NB4 (cell line): ENCODE results near the gene AGFG1.

Source experiments
- CTCF ChIP-seq: IDR thresholded peaks from one replicate; pipeline ENCODE4 v1.5.1; 2012; ENCODE audit warnings: low read depth, low read length
- POLR2A ChIP-seq: IDR thresholded peaks from 2 replicates; pipeline ENCODE4 v1.6.1; 2011; ENCODE audit warnings: mild to moderate bottlenecking; ENCODE audit not compliant: insufficient read length; ENCODE audit errors: extremely low read depth
- TF ChIP-seq, protein P1 (sequence below): IDR thresholded peaks from 2 replicates; pipeline ENCODE4 v1.6.1; 2011; ENCODE audit warnings: low read depth, low read length

DNA sequence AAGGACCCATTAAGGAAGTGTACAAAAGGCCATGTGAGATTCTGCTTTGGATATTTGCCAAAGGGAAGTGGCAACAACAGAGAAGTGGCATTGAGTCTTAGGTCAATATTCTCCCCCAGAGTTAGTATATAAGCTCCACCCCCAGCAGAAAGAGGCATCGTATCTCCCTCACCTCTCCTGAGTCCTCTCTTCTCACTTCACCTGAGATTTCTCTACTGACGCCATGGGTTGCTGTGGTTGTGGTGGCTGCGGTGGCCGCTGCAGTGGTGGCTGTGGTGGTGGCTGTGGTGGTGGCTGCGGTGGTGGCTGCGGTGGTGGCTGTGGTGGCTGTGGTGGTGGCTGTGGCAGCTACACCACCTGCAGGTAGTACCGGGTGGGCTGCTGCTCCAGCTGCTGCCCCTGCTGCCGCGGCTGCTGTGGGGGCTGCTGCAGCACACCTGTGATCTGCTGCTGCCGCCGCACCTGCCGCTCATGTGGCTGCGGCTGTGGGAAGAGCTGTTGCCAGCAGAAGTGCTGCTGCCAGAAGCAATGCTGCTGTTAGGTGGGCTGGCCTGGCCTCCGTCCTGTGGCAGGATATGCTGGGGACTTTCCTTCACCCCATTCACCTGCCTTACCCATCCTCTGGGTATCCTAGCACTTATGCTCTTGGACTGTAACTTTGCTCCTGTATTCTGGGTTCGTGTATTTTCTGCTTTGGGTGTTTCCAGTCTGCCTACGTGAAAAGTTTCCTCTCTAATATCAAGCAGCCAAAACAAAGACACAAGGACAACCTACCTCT, 136.8 kb downstream of the AGFG1 start:
- TF ChIP-seq CTCF (no peak), POLR2A (no peak)
- TF ChIP-seq, protein P1, sequence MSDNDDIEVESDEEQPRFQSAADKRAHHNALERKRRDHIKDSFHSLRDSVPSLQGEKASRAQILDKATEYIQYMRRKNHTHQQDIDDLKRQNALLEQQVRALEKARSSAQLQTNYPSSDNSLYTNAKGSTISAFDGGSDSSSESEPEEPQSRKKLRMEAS, result no peak
